WTC11 (cell line): Measurements from ENCODE around the gene TAX1BP3. TPM values are rescaled to one million over a fixed set of nuclear protein-coding genes. Genes with fewer than 3 reads are reported as not detected.
A peak's percentile ranks its signal among the peaks of the same experiment; 100 is the strongest.

Experiments used
- ATAC-seq: fragments of 200-7000 bp; cut with Tn5 transposase; 2 replicates; pipeline ENCODE4 v1.10.0; 2021; ENCODE audit warnings: mild to moderate bottlenecking, moderate library complexity
- CTCF ChIA-PET: fragments of 300-600 bp; sonication (Branson Sonifier 250); formaldehyde crosslinking; loops from one replicate; lab custom pipeline; 2021; ENCODE audit warnings: antibody characterized with exemption; lab: Charles Lee
- POLR2A ChIA-PET: fragments of 350-600 bp; sonication (Branson Sonifier 250); formaldehyde crosslinking; loops from one replicate; lab custom pipeline; 2021; ENCODE audit warnings: antibody characterized with exemption; lab: Charles Lee
- DNase-seq: peaks from one replicate; pipeline ENCODE4 v3.0.0; 2021; ENCODE audit warnings: low spot score
- H3K27ac Mint-ChIP-seq: 2 replicates; pipeline ENCODE4 v1.8.0; 2021; ENCODE audit warnings: mixed read lengths
- H3K27me3 Mint-ChIP-seq: 2 replicates; pipeline ENCODE4 v1.8.0; 2021; ENCODE audit warnings: low read depth, mild to moderate bottlenecking, moderate library complexity, mixed read lengths
- H3K36me3 Mint-ChIP-seq: 2 replicates; pipeline ENCODE4 v1.8.0; 2021; ENCODE audit warnings: mixed read lengths
- H3K4me1 Mint-ChIP-seq: 2 replicates; pipeline ENCODE4 v1.8.0; 2022; ENCODE audit warnings: mixed read lengths
- H3K4me3 Mint-ChIP-seq: 2 replicates; pipeline ENCODE4 v1.8.0; 2021; ENCODE audit warnings: mild to moderate bottlenecking, moderate library complexity, mixed read lengths
- H3K9me3 Mint-ChIP-seq: 2 replicates; pipeline ENCODE4 v1.8.0; 2021; ENCODE audit warnings: mixed read lengths
- AR ChIP-seq: fragments of 250-450 bp; sonication (Bioruptor Pico); IDR thresholded peaks from 2 replicates; pipeline ENCODE4 v1.9.0; 2021; ENCODE audit warnings: mild to moderate bottlenecking
- ELF4 ChIP-seq: sonication (generic); formaldehyde crosslinking; IDR thresholded peaks from 2 replicates; pipeline ENCODE4 v1.8.1; 2022; ENCODE audit warnings: low read depth, mild to moderate bottlenecking, moderate library complexity, missing genetic modification reagents
- ESRRA ChIP-seq: sonication (generic); formaldehyde crosslinking; IDR thresholded peaks from 2 replicates; pipeline ENCODE4 v1.8.1; 2022; ENCODE audit warnings: mild to moderate bottlenecking, missing genetic modification reagents, borderline replicate concordance
- ETV6 ChIP-seq: sonication (generic); formaldehyde crosslinking; IDR thresholded peaks from 2 replicates; pipeline ENCODE4 v1.8.1; 2022; ENCODE audit warnings: mild to moderate bottlenecking, missing genetic modification reagents
- FOXP1 ChIP-seq: sonication (generic); formaldehyde crosslinking; IDR thresholded peaks from 2 replicates; pipeline ENCODE4 v1.8.0; 2022; ENCODE audit warnings: missing genetic modification reagents, mild to moderate bottlenecking, moderate library complexity, borderline replicate concordance
- GABPB1 ChIP-seq: sonication (generic); formaldehyde crosslinking; IDR thresholded peaks from 2 replicates; pipeline ENCODE4 v1.8.1; 2023; ENCODE audit warnings: mild to moderate bottlenecking, missing genetic modification reagents
- NFATC4 ChIP-seq: fragments of 250-450 bp; sonication (Bioruptor Pico); IDR thresholded peaks from 2 replicates; pipeline ENCODE4 v1.9.0; 2021; ENCODE audit warnings: mild to moderate bottlenecking
- NFE2L1 ChIP-seq: sonication (generic); formaldehyde crosslinking; IDR thresholded peaks from 2 replicates; pipeline ENCODE4 v1.8.1; 2023; ENCODE audit warnings: missing genetic modification reagents
- ZNF671 ChIP-seq: fragments of 250-450 bp; sonication (Bioruptor Pico); IDR thresholded peaks from 2 replicates; pipeline ENCODE4 v1.8.0; 2021; ENCODE audit warnings: mild to moderate bottlenecking
- total RNA-seq: library from RNA; stranded (reverse); gene quantifications from 3 replicates; pipeline ENCODE4 v1.2.3, GENCODE V29; 2021
- TF ChIP-seq, protein P1 (sequence below): sonication (generic); formaldehyde crosslinking; IDR thresholded peaks from 2 replicates; pipeline ENCODE4 v1.8.0; 2023; ENCODE audit warnings: missing genetic modification reagents
- TF ChIP-seq, protein P2 (sequence below): sonication (generic); formaldehyde crosslinking; IDR thresholded peaks from 2 replicates; pipeline ENCODE4 v1.8.0; 2022; ENCODE audit warnings: mild to moderate bottlenecking, missing genetic modification reagents
- TF ChIP-seq, protein P3 (sequence below): fragments of 250-450 bp; sonication (Bioruptor Pico); IDR thresholded peaks from 2 replicates; pipeline ENCODE4 v1.9.0; 2021; ENCODE audit warnings: mild to moderate bottlenecking
- TF ChIP-seq, protein P4 (sequence below): fragments of 250-450 bp; sonication (Bioruptor Pico); IDR thresholded peaks from 2 replicates; pipeline ENCODE4 v1.9.0; 2021; ENCODE audit warnings: mild to moderate bottlenecking, borderline replicate concordance
- TF ChIP-seq, protein P5 (sequence below): sonication (generic); formaldehyde crosslinking; conservative IDR thresholded peaks from 2 replicates; pipeline ENCODE4 v1.8.1; 2022; ENCODE audit warnings: mild to moderate bottlenecking, missing genetic modification reagents

Gene TAX1BP3
- total RNA-seq, 1 experiment from 2014 or later, result 76.2 TPM

- ChIA-PET CTCF (interaction anchor here (0.6 to 2.6 kb wide), 7 partner anchors 13 to 142 kb away, joined by 3 to 14 read pairs (median 4); partner anchors contain the start of genes CTNS, HASPIN and SHPK), POLR2A (interaction anchor here (0.9 to 1.0 kb wide), 2 partner anchors 9 to 17 kb away, joined by 3 to 4 read pairs; partner anchors contain the start of gene EMC6)
- H3K4me1 Mint-ChIP-seq, result peaks cover 11% of the 10 kb centered on the region
- H3K36me3 Mint-ChIP-seq, result no peaks in the 10 kb centered on the region
- H3K9me3 Mint-ChIP-seq, result no peaks in the 10 kb centered on the region
- TF ChIP-seq, protein P1, sequence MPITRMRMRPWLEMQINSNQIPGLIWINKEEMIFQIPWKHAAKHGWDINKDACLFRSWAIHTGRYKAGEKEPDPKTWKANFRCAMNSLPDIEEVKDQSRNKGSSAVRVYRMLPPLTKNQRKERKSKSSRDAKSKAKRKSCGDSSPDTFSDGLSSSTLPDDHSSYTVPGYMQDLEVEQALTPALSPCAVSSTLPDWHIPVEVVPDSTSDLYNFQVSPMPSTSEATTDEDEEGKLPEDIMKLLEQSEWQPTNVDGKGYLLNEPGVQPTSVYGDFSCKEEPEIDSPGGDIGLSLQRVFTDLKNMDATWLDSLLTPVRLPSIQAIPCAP, result no peak
- 0 out of 2 replicates have a peak, but pooled peaks have one; percentile 25 for TF ChIP-seq ETV6 (CRISPR knock-in tag)
- H3K27ac Mint-ChIP-seq, result 0 out of 2 replicates have a peak overlapping the region, but pooled peaks have one; percentile 72
- DNase-seq (peak; percentile 78), ATAC-seq (peak; percentile 87)
- no peaks in the 10 kb centered on the region; the same call in none of the 2 replicates for H3K27me3 Mint-ChIP-seq
- no peak overlapping the region for H3K4me3 Mint-ChIP-seq
Measured at GRCh38 chr17:3678095-3678820, 9.9 kb upstream of the TAX1BP3 start.

- H3K27me3 Mint-ChIP-seq, result no peaks in the 10 kb centered on the region
- no peak overlapping the region for H3K27ac Mint-ChIP-seq
- no peaks in the 10 kb centered on the region for H3K9me3 Mint-ChIP-seq
- TF ChIP-seq AR (CRISPR knock-in tag) (no peak), NFATC4 (no peak), ZNF671 (no peak)
- TF ChIP-seq, all 79 proteins: peak for 0
- CTCF ChIA-PET, result no interaction called here
- Mint-ChIP-seq H3K4me3 (no peak overlapping the region), H3K36me3 (no peaks in the 10 kb centered on the region), H3K4me1 (peaks cover 11% of the 10 kb centered on the region)
- DNase-seq (no peak), ATAC-seq (no peak)
- POLR2A ChIA-PET, result no interaction called here
Measured at GRCh38 chr17:3675886-3676285, 7.5 kb upstream of the TAX1BP3 start.

GRCh38 chr17:3672571-3672970 lies 4.2 kb upstream of the TAX1BP3 start:
- ATAC-seq (no peak), DNase-seq (no peak)
- Mint-ChIP-seq H3K9me3 (no peaks in the 10 kb centered on the region), H3K4me1 (peaks cover 13% of the 10 kb centered on the region), H3K27me3 (no peaks in the 10 kb centered on the region), H3K27ac (no peak overlapping the region), H3K4me3 (no peak overlapping the region), H3K36me3 (peaks cover 7% of the 10 kb centered on the region)
- TF ChIP-seq FOXP1 (CRISPR knock-in tag), result no peak
- no peak for TF ChIP-seq NFE2L1 (CRISPR knock-in tag)
- TF ChIP-seq, protein P2, sequence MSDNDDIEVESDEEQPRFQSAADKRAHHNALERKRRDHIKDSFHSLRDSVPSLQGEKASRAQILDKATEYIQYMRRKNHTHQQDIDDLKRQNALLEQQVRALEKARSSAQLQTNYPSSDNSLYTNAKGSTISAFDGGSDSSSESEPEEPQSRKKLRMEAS (CRISPR knock-in tag), result no peak
- TF ChIP-seq ELF4 (CRISPR knock-in tag), result no peak
- TF ChIP-seq, protein P3, sequence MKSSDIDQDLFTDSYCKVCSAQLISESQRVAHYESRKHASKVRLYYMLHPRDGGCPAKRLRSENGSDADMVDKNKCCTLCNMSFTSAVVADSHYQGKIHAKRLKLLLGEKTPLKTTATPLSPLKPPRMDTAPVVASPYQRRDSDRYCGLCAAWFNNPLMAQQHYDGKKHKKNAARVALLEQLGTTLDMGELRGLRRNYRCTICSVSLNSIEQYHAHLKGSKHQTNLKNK (CRISPR knock-in tag), result no peak
- TF ChIP-seq ESRRA, result no peak
- no peak for TF ChIP-seq NFATC4
- TF ChIP-seq, protein P4, sequence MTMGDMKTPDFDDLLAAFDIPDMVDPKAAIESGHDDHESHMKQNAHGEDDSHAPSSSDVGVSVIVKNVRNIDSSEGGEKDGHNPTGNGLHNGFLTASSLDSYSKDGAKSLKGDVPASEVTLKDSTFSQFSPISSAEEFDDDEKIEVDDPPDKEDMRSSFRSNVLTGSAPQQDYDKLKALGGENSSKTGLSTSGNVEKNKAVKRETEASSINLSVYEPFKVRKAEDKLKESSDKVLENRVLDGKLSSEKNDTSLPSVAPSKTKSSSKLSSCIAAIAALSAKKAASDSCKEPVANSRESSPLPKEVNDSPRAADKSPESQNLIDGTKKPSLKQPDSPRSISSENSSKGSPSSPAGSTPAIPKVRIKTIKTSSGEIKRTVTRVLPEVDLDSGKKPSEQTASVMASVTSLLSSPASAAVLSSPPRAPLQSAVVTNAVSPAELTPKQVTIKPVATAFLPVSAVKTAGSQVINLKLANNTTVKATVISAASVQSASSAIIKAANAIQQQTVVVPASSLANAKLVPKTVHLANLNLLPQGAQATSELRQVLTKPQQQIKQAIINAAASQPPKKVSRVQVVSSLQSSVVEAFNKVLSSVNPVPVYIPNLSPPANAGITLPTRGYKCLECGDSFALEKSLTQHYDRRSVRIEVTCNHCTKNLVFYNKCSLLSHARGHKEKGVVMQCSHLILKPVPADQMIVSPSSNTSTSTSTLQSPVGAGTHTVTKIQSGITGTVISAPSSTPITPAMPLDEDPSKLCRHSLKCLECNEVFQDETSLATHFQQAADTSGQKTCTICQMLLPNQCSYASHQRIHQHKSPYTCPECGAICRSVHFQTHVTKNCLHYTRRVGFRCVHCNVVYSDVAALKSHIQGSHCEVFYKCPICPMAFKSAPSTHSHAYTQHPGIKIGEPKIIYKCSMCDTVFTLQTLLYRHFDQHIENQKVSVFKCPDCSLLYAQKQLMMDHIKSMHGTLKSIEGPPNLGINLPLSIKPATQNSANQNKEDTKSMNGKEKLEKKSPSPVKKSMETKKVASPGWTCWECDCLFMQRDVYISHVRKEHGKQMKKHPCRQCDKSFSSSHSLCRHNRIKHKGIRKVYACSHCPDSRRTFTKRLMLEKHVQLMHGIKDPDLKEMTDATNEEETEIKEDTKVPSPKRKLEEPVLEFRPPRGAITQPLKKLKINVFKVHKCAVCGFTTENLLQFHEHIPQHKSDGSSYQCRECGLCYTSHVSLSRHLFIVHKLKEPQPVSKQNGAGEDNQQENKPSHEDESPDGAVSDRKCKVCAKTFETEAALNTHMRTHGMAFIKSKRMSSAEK, result no peak
- TF ChIP-seq, protein P5, sequence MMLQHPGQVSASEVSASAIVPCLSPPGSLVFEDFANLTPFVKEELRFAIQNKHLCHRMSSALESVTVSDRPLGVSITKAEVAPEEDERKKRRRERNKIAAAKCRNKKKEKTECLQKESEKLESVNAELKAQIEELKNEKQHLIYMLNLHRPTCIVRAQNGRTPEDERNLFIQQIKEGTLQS, result no peak
- no peak for TF ChIP-seq GABPB1 (CRISPR knock-in tag)
- TF ChIP-seq ETV6 (CRISPR knock-in tag), result no peak
- ChIA-PET POLR2A (no interaction called here), CTCF (interaction anchor here (3.5 kb wide), 1 partner anchor 10 kb away, joined by 30 read pairs; no protein-coding TSS in a partner anchor)
